Measurements from ENCODE around the gene ZKSCAN4.

DNA sequence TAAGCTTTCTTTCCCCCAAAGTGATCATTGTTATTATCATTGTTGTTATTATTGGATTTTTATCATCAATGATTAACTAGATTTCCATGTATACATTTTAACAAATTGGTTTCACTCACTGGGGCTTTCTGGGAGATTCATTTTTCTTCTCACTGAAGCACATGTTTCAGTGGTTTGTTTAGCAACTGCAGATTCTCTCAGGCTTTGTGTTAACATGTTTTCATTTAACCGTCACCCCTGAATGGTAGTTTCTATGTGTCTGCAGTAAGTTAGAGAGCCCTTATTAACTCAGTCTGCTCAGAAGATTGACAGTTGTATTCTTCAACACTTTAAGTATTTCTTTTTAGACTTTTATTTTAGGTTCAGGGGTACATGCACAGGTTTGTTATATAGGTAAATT, 12.4 kb downstream of the ZKSCAN4 start:
- TF ChIP-seq, protein P1, sequence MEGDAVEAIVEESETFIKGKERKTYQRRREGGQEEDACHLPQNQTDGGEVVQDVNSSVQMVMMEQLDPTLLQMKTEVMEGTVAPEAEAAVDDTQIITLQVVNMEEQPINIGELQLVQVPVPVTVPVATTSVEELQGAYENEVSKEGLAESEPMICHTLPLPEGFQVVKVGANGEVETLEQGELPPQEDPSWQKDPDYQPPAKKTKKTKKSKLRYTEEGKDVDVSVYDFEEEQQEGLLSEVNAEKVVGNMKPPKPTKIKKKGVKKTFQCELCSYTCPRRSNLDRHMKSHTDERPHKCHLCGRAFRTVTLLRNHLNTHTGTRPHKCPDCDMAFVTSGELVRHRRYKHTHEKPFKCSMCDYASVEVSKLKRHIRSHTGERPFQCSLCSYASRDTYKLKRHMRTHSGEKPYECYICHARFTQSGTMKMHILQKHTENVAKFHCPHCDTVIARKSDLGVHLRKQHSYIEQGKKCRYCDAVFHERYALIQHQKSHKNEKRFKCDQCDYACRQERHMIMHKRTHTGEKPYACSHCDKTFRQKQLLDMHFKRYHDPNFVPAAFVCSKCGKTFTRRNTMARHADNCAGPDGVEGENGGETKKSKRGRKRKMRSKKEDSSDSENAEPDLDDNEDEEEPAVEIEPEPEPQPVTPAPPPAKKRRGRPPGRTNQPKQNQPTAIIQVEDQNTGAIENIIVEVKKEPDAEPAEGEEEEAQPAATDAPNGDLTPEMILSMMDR (optimal IDR thresholded peaks at IDR 0.05 in 1 of 3, IDR thresholded peaks at IDR 0.05 in 1 of 3, conservative IDR thresholded peaks at IDR 0.05 in 1 of 3; ENCODE audit: extremely low read depth in 1 of 3, insufficient read depth in 2 of 3, low read length in 3 of 3), result no peak
- no peak for TF ChIP-seq EZH2 (IDR thresholded peaks at IDR 0.05; ENCODE audit: low read length)

All from keratinocyte (primary cell).